GM12878 (cell line): Measurements from ENCODE around the gene CAST. TPM values are rescaled to one million over a fixed set of nuclear protein-coding genes. Genes with fewer than 3 reads are reported as not detected.
"Not testable (repeated sequence)": the region's sequence is repeated elsewhere in the genome, so short reads cannot be mapped to it uniquely, and the experiment has no call there.

Source experiments
- ATAC-seq: fragments of 200-7000 bp; cut with Tn5 transposase; 3 replicates; pipeline ENCODE4 v1.9.1; 2020; ENCODE audit warnings: mild to moderate bottlenecking, moderate library complexity
- BruUV-seq: library from RNA; stranded (reverse); fragments of 400-500 nt; replicated peaks from 2 replicates; lab custom pipeline; 2021; lab: Mats Ljungman, UMichigan
- CTCF ChIA-PET: fragments of 300-600 bp; sonication (Branson Sonifier 250); formaldehyde crosslinking; extraction: SDS; loops from one replicate; lab custom pipeline; 2021; ENCODE audit warnings: inconsistent platforms; lab: Yijun Ruan, JAX
- POLR2A ChIA-PET: fragments of 350-600 bp; formaldehyde crosslinking; extraction: SDS; loops from one replicate; lab custom pipeline; 2021; ENCODE audit warnings: inconsistent platforms; lab: Charles Lee
- RAD21 ChIA-PET: fragments of 300-600 bp; sonication (Branson Sonifier 250); formaldehyde crosslinking; loops from one replicate; lab custom pipeline; 2023; ENCODE audit warnings: antibody characterized with exemption; ENCODE audit not compliant: unreplicated experiment; lab: Charles Lee
- SMC1A ChIA-PET: fragments of 300-600 bp; sonication (Branson Sonifier 250); formaldehyde crosslinking; loops from one replicate; lab custom pipeline; 2023; ENCODE audit not compliant: unreplicated experiment, uncharacterized antibody; lab: Charles Lee
- DNase-seq: peaks from one replicate; pipeline ENCODE4 v3.0.0-alpha.2; 2011; ENCODE audit warnings: low read depth, low spot score
- FAIRE-seq: peaks from 3 replicates; lab custom pipeline; 2011; peaks lifted over from hg19 to GRCh38; lab: Jason Lieb, UNC
- H2AFZ ChIP-seq: 2 replicates; pipeline ENCODE4 v1.6.0; 2011; ENCODE audit warnings: low read depth, low read length, control low read depth; ENCODE audit not compliant: control insufficient read depth
- H3K27ac ChIP-seq: 2 replicates; pipeline ENCODE4 v1.5.1; 2011; ENCODE audit warnings: control low read depth; ENCODE audit not compliant: control insufficient read depth, insufficient read depth
- H3K27me3 ChIP-seq, 2 experiments: replicated peaks in 1 of 2; 2 replicates each; pipeline versions ENCODE4 v1.6.0 to v1.6.1; 2011; ENCODE audit warnings: low read length in 1 of 2; ENCODE audit not compliant: control insufficient read depth in 2 of 2, insufficient read depth in 2 of 2
- H3K36me3 ChIP-seq, 2 experiments: 2 replicates each; pipeline ENCODE4 v1.5.1; 2011; ENCODE audit warnings: low read length in 1 of 2; ENCODE audit not compliant: control insufficient read depth in 2 of 2, insufficient read depth in 2 of 2
- H3K4me1 ChIP-seq: 2 replicates; pipeline ENCODE4 v1.6.1; 2011; ENCODE audit warnings: mild to moderate bottlenecking, low read length, moderate library complexity, mixed read lengths; ENCODE audit not compliant: control insufficient read depth, insufficient read depth
- H3K4me2 ChIP-seq: 2 replicates; pipeline ENCODE4 v1.6.0; 2011; ENCODE audit warnings: control low read depth; ENCODE audit not compliant: control insufficient read depth, insufficient read depth
- H3K4me3 ChIP-seq: fragments of 200-600 bp; sonication (generic); 2 replicates; pipeline ENCODE4 v1.5.1; 2016
- H3K79me2 ChIP-seq: 2 replicates; pipeline ENCODE4 v1.6.0; 2011; ENCODE audit warnings: low read length; ENCODE audit not compliant: control insufficient read depth, insufficient read depth
- H3K9ac ChIP-seq: 2 replicates; pipeline ENCODE4 v1.8.0; 2011; ENCODE audit warnings: low read length, control low read depth, mixed read lengths; ENCODE audit not compliant: control insufficient read depth, insufficient read depth
- H3K9me3 ChIP-seq: replicated peaks from 3 replicates; pipeline ENCODE4 v1.5.1; 2011; ENCODE audit warnings: mild to moderate bottlenecking, low read length; ENCODE audit not compliant: control insufficient read depth, insufficient read depth
- H4K20me1 ChIP-seq: 2 replicates; pipeline ENCODE4 v1.6.0; 2011; ENCODE audit not compliant: control insufficient read depth, insufficient read depth
- IKZF2 ChIP-seq, 2 experiments: fragments of 450-650 bp; IDR thresholded peaks; 2 replicates each; pipeline ENCODE4 v1.6.1; 2017; ENCODE audit warnings: mild to moderate bottlenecking in 2 of 2, moderate library complexity in 2 of 2
- RAD21 ChIP-seq: IDR thresholded peaks from 2 replicates; pipeline ENCODE4 v1.6.1; 2011; ENCODE audit warnings: mild to moderate bottlenecking, low read depth, low read length, moderate library complexity; ENCODE audit not compliant: insufficient read depth
- RCOR1 ChIP-seq: conservative IDR thresholded peaks from 2 replicates; pipeline ENCODE4 v1.6.1; 2012; ENCODE audit warnings: low read depth, low read length, improper control_type of control experiment
- WGBS: methylation state at CpG from one replicate; pipeline ENCODE4 v1.1.6; 2016; ENCODE audit warnings: low lambda C conversion rate; ENCODE audit not compliant: insufficient replicate concordance, insufficient coverage; ENCODE audit errors: missing lambda C conversion rate; 5-methylcytosine and 5-hydroxymethylcytosine counted together
- in situ Hi-C: fragments of 300-500 bp; cut with MboI; formaldehyde crosslinking; loops from 9 replicates; pipeline ENCODE4 v1.14.3; 2018; ENCODE audit warnings: mixed read lengths
- intact Hi-C: fragments of 100-400 bp; cut with micrococcal nuclease; formaldehyde crosslinking; loops from one replicate; pipeline ENCODE4 v1.14.2; 2022; ENCODE audit not compliant: unreplicated experiment
- polyA plus RNA-seq, 11 experiments: library from polyadenylated mRNA; depleted of rRNA in 4 of 11; unstranded in 6 of 11; stranded (reverse) in 5 of 11; fragments of >200 nt; fragmentation: Nextera tagmentation in 4 of 11; fragmentation: Illumina TruSeq in 1 of 11; extraction: Ambion mirVana in 4 of 11; extraction: Trizol in 1 of 11; gene quantifications; 1 replicate in 1 of 11; 2 replicates in 10 of 11; pipeline versions ENCODE4 v1.2.1 to v1.2.3, GENCODE V29; 2011 to 2016; ENCODE audit warnings: inconsistent platforms in 2 of 11, missing spikeins in 2 of 11, low read depth in 1 of 11
- total RNA-seq, 4 experiments: library from RNA; depleted of rRNA in 3 of 4; stranded (reverse); fragments of >200 nt in 3 of 4; fragmentation: Illumina TruSeq in 1 of 4; extraction: Trizol in 1 of 4; gene quantifications; 2 replicates each; pipeline versions ENCODE4 v1.2.1 to v1.2.3, GENCODE V29; 2013 to 2021

Gene CAST
- total and polyA plus RNA-seq, 10 of the 15 experiments (the other 5 are each of a cell fraction or from before 2014, with no cell fraction given) = 31.7 to 140 (median 68.5) TPM

GRCh38 chr5:96618311-96619016 is 43.7 kb upstream of the CAST start:
- FAIRE-seq, POLR2A ChIA-PET, intact Hi-C loops, H3K27ac ChIP-seq, H3K79me2 ChIP-seq, BruUV-seq, H3K27me3 ChIP-seq, H4K20me1 ChIP-seq, H3K9me3 ChIP-seq, ATAC-seq, DNase-seq, H3K4me3 ChIP-seq, H2AFZ ChIP-seq, H3K4me2 ChIP-seq, H3K4me1 ChIP-seq, H3K9ac ChIP-seq, H3K36me3 ChIP-seq: not testable (repeated sequence)
- CTCF ChIA-PET = interaction anchor here (1.1 to 9.0 kb wide), 6 partner anchors 9 to 543 kb away, joined by 3 to 204 read pairs (median 6); partner anchors contain the start of gene LIX1
- 63% methylated on average over 28 of the region's 30 CpGs for WGBS
- SMC1A ChIA-PET = interaction anchor here (0.6 to 2.0 kb wide), 4 partner anchors 17 to 348 kb away, joined by 4 to 7 read pairs (median 6); no protein-coding TSS in a partner anchor
- RAD21 ChIA-PET = interaction anchor here (0.7 to 1.1 kb wide), 2 partner anchors 44 to 69 kb away, joined by 3 to 4 read pairs; partner anchors contain the start of gene CAST
- in situ Hi-C loops = loop anchor here (10.0 kb wide), 1 partner anchor 546 kb away; no protein-coding TSS in a partner anchor

- Histone ChIP-seq H3K27ac (no peak overlapping the region), H3K9me3 (no peaks in the 10 kb centered on the region; the same call in 2 of the 3 replicates), H3K79me2 (no peaks in the 10 kb centered on the region), H3K4me2 (no peak overlapping the region), H3K9ac (no peak overlapping the region), H3K4me3 (no peak overlapping the region), H4K20me1 (no peaks in the 10 kb centered on the region), H2AFZ (no peak overlapping the region), H3K27me3 (no peaks in the 10 kb centered on the region; a peak in 1 of 4 replicates), H3K36me3 (no peaks in the 10 kb centered on the region), H3K4me1 (no peaks in the 10 kb centered on the region)
- in situ Hi-C loops = loop anchor here (5.0 to 10.0 kb wide), 2 partner anchors 72 to 545 kb away; no protein-coding TSS in a partner anchor
- RAD21 ChIA-PET = interaction anchor here (1.0 kb wide), 1 partner anchor 67 kb away, joined by 3 read pairs; no protein-coding TSS in a partner anchor
- SMC1A ChIA-PET = interaction anchor here (0.8 to 1.1 kb wide), 2 partner anchors 8 to 426 kb away, joined by 3 to 4 read pairs; no protein-coding TSS in a partner anchor
- POLR2A ChIA-PET = no interaction called here
- DNase-seq = no peak
- FAIRE-seq = no peak
- CTCF ChIA-PET = interaction anchor here (0.9 to 9.0 kb wide), 4 partner anchors 18 to 68 kb away, joined by 3 to 204 read pairs (median 7); no protein-coding TSS in a partner anchor
- BruUV-seq = no TSS peak
- WGBS = 50% methylated on average over 2 of the region's 2 CpGs
- no peak for TF ChIP-seq IKZF2 (IDR thresholded peaks at IDR 0.05)
- TF ChIP-seq RCOR1 = no peak
- no peak for TF ChIP-seq RAD21
- no peak for ATAC-seq
- intact Hi-C loops = no loop called here
Measured at GRCh38 chr5:96619946-96620345, 42.2 kb upstream of the CAST start.
